ENCODE data around the gene MTHFD1L.

DNA sequence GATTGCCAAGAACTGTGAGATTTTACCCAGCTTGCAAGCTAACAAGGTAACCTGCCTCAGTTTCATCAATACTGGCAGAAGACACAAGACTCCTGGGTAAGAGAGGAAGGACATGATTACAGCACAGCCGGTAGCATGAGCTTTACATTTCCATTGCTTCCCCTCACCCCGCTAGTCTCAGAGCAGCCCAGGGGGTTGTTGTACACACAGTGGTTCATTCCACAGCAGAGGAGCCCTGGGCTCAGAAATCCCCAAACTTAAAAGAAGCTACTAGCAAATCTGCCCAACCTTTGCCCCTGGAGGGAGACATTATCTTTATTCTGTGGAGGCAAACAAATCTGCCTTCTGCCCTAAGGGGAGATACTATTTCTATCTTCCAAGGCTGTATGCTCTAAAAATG is 17.1 kb upstream of the MTHFD1L start:
- TF ChIP-seq CTCF (IDR thresholded peaks at IDR 0.05) (no peak), POLR2A (IDR thresholded peaks at IDR 0.05) (no peak)
